Lower lobe of right lung (tissue), 2 donors: Measurements from ENCODE around the gene CDADC1. TPM values are rescaled to one million over a fixed set of nuclear protein-coding genes. Genes with fewer than 3 reads are reported as not detected.

Experiments
- ATAC-seq, 2 donors: fragments of 200-7000 bp; cut with Tn5 transposase; one replicate each; pipeline ENCODE4 v1.9.1; 2020 to 2022; ENCODE audit warnings: mild to moderate bottlenecking in 2 of 2, moderate library complexity in 2 of 2
- DNase-seq: peaks from one replicate; pipeline ENCODE4 v3.0.0-alpha.2; 2020
- H3K27ac ChIP-seq: fragments of 200-600 bp; one replicate; pipeline ENCODE4 v1.8.0; 2022
- H3K27me3 ChIP-seq: fragments of 200-600 bp; one replicate; pipeline ENCODE4 v1.8.0; 2022; ENCODE audit warnings: low read depth
- H3K36me3 ChIP-seq: fragments of 200-600 bp; one replicate; pipeline ENCODE4 v1.8.0; 2022; ENCODE audit warnings: mild to moderate bottlenecking
- H3K4me1 ChIP-seq: fragments of 200-600 bp; one replicate; pipeline ENCODE4 v1.8.0; 2022
- H3K4me3 ChIP-seq: fragments of 200-600 bp; one replicate; pipeline ENCODE4 v1.8.0; 2022; ENCODE audit warnings: mild to moderate bottlenecking
- H3K9me3 ChIP-seq: fragments of 200-600 bp; one replicate; pipeline ENCODE4 v1.8.0; 2022
- intact Hi-C: fragments of 100-400 bp; cut with DNase I; formaldehyde crosslinking; loops from one replicate; pipeline ENCODE4 v1.11.0; 2022
- total RNA-seq: library from RNA; stranded (reverse); fragmentation: NEBNext Ultra II Directional; extraction: Animal tissue kit (Norgen Biotek cat#: 25700); gene quantifications from one replicate; pipeline ENCODE4 v1.2.1, GENCODE V29; 2021
- TF ChIP-seq, protein P1 (sequence below): fragments of 200-600 bp; IDR thresholded peaks from one replicate; pipeline ENCODE4 v1.8.0; 2022; ENCODE audit warnings: antibody characterized with exemption, mild to moderate bottlenecking
- donor health status: DM: no; HTN: yes; CAD: no; lungs with severe emphysema.

Gene CDADC1
- total RNA-seq, 1 donor from 2014 or later, result 7.9 TPM

DNA sequence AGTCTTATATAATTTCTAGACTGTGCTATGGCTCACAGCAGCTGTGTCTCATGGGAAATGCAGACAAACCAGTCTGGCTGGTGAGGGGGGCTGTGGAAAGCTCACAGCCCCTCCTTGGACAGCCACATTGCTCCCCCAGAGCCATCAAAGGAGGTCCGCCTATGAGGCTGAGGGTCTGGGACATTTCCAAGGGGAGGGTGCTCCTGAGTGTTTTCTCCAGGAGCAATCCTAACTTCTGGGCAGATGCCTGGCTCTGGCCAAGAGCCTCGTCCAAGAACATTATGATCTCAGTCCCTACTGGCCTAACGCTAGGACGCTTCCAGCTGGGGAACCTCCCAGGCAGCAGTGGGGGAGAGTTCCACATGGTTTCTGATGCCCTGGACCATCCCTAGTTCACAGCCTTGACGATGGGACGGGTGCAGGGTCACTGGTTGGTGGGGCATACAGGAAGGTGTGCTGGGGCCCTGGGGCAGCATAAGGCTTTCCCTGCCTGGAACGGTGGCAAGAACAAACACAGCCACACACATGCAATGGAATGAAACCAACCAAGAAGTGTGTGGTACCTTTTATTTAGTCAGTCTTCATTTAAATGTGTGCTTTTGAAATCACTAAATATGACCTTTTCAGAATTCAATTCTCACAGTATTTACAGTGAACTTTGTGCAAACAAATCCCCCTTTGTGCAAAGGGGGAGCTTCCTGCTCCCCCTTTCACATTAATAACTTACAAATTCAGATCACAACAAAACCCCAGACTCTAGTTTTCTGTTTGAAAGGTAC lies 60.6 kb downstream of the CDADC1 start:
- Histone ChIP-seq H3K4me1 (peaks cover 41% of the 10 kb centered on the region), H3K27me3 (no peaks in the 10 kb centered on the region), H3K4me3 (no peak overlapping the region), H3K9me3 (no peaks in the 10 kb centered on the region), H3K27ac (peak overlapping the region; percentile 79), H3K36me3 (peaks cover 8% of the 10 kb centered on the region)
- intact Hi-C loops, result no loop called here
- ATAC-seq, result peak; percentile 87
- peak; percentile 64 for DNase-seq
- TF ChIP-seq, protein P1, sequence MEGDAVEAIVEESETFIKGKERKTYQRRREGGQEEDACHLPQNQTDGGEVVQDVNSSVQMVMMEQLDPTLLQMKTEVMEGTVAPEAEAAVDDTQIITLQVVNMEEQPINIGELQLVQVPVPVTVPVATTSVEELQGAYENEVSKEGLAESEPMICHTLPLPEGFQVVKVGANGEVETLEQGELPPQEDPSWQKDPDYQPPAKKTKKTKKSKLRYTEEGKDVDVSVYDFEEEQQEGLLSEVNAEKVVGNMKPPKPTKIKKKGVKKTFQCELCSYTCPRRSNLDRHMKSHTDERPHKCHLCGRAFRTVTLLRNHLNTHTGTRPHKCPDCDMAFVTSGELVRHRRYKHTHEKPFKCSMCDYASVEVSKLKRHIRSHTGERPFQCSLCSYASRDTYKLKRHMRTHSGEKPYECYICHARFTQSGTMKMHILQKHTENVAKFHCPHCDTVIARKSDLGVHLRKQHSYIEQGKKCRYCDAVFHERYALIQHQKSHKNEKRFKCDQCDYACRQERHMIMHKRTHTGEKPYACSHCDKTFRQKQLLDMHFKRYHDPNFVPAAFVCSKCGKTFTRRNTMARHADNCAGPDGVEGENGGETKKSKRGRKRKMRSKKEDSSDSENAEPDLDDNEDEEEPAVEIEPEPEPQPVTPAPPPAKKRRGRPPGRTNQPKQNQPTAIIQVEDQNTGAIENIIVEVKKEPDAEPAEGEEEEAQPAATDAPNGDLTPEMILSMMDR, result no peak

- peak in 1 of 2 donors; percentile 34 for ATAC-seq
Measured at GRCh38 chr13:49308921-49309408, 61.2 kb downstream of the CDADC1 start.

DNA sequence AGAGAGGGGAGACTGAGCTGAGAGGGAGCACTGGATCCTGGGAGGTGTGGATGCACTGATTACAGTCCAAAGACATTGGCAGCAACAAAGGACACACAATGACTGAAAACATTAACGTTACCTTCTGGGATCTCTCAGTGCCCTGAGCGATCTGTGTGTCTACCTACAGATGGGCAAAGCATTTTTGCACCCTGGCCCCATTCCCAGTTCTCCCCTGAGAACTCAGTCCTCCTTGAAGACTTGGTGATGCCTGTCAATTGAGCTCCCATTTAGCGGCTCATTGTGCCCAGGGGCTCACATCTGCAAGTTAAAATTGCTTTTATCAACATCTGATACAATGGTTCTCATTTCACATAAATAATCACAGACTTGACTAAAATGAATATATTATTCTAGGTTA lies 62.5 kb downstream of the CDADC1 start:
- no peaks in the 10 kb centered on the region for H3K27me3 ChIP-seq
- DNase-seq (no peak), ATAC-seq (no peak)
- H3K36me3 ChIP-seq, result peaks cover 8% of the 10 kb centered on the region
- intact Hi-C loops, result no loop called here
- H3K9me3 ChIP-seq, result no peaks in the 10 kb centered on the region
- H3K4me3 ChIP-seq, result no peak overlapping the region
- peaks cover 41% of the 10 kb centered on the region for H3K4me1 ChIP-seq
- TF ChIP-seq, protein P1, result no peak
- H3K27ac ChIP-seq, result peak overlapping the region; percentile 53

More at GRCh38 chr13:49308921-49309408, 61.2 kb downstream of the CDADC1 start:
- H3K36me3 ChIP-seq, result peaks cover 8% of the 10 kb centered on the region
- DNase-seq, result no peak
- H3K4me1 ChIP-seq, result peaks cover 40% of the 10 kb centered on the region
- intact Hi-C loops, result no loop called here
- no peaks in the 10 kb centered on the region for H3K27me3 ChIP-seq
- H3K9me3 ChIP-seq, result no peaks in the 10 kb centered on the region
- no peak overlapping the region for H3K4me3 ChIP-seq
- peak overlapping the region; percentile 79 for H3K27ac ChIP-seq
- TF ChIP-seq, protein P1, result no peak

DNA sequence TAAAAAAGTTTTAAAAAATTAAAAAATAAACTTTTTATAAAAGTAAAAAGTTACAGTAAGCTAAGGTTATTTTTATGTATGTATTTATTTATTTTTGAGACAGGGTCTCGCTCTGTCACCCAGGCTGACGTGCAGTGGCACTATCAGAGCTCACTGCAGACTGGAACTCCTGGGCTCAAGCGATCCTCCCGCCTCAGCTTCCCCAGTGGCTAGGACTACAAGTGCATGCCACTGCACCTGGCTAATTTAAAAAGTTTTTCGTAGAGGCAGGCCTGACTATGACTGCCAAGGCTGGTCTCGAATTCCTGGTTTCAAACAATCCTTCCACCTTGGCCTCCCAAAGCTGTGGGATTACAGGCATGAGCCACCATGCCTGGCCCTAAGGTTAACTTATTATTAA lies 64.1 kb downstream of the CDADC1 start:
- ATAC-seq, result no peak
- H3K27me3 ChIP-seq, result no peaks in the 10 kb centered on the region

GRCh38 chr13:49314344-49314882 lies 66.7 kb downstream of the CDADC1 start:
- TF ChIP-seq, protein P1, result no peak
- ATAC-seq (peak; percentile 46), DNase-seq (no peak)
- Histone ChIP-seq H3K27me3 (no peaks in the 10 kb centered on the region), H3K27ac (peak overlapping the region; percentile 80), H3K36me3 (peaks cover 8% of the 10 kb centered on the region), H3K4me1 (peaks cover 24% of the 10 kb centered on the region), H3K9me3 (no peaks in the 10 kb centered on the region), H3K4me3 (no peak overlapping the region)
- intact Hi-C loops, result no loop called here

More for the DNA sequence above, 64.1 kb downstream of the CDADC1 start:
- DNase-seq, result no peak
- peaks cover 41% of the 10 kb centered on the region for H3K4me1 ChIP-seq
- H3K9me3 ChIP-seq, result no peaks in the 10 kb centered on the region
- peaks cover 8% of the 10 kb centered on the region for H3K36me3 ChIP-seq
- TF ChIP-seq, protein P1, result no peak
- H3K4me3 ChIP-seq, result no peak overlapping the region
- intact Hi-C loops, result no loop called here
- no peak overlapping the region for H3K27ac ChIP-seq
